NCI-H446 treated with DMSO at 0.1 percent for 48 hours (cell line): ENCODE measurements around the gene ZFP69B.

Experiments
- DNase-seq: peaks from one replicate; lab custom pipeline; 2025; lab: John Stamatoyannopoulos, UW

Gene ZFP69B

GRCh38 chr1:40449684-40450494, at the start of gene ZFP69B:
ZFP69B (plus strand) TSS chr1:40450476; CDS start chr1:40450962, 486 bp downstream.
- peak; percentile 82 for DNase-seq

- no peak for DNase-seq
These were observed 48.6 kb upstream of the ZFP69B start for GRCh38 chr1:40401473-40402201.

- peak; percentile 15 for DNase-seq
These were observed 45.4 kb upstream of the ZFP69B start for GRCh38 chr1:40404670-40405462.

- DNase-seq = no peak
These were observed 44.5 kb upstream of the ZFP69B start for GRCh38 chr1:40405812-40406211.

GRCh38 chr1:40407453-40407852, 42.8 kb upstream of the ZFP69B start:
- DNase-seq = no peak

GRCh38 chr1:40409467-40409866, 40.8 kb upstream of the ZFP69B start:
- no peak for DNase-seq

GRCh38 chr1:40411294-40411693, 39.0 kb upstream of the ZFP69B start:
- no peak for DNase-seq

- no peak for DNase-seq
These were observed 38.4 kb upstream of the ZFP69B start for GRCh38 chr1:40411843-40412242.

GRCh38 chr1:40413527-40414252, 36.6 kb upstream of the ZFP69B start:
- DNase-seq = no peak

GRCh38 chr1:40414331-40414730, 35.9 kb upstream of the ZFP69B start:
- DNase-seq = no peak

- DNase-seq = no peak
These were observed 33.6 kb upstream of the ZFP69B start for GRCh38 chr1:40416709-40417108.

GRCh38 chr1:40421431-40422384, 28.6 kb upstream of the ZFP69B start:
- DNase-seq = no peak

GRCh38 chr1:40422630-40423263, 27.5 kb upstream of the ZFP69B start:
- no peak for DNase-seq

GRCh38 chr1:40423264-40423642, 27.0 kb upstream of the ZFP69B start:
- DNase-seq = no peak

- DNase-seq = no peak
These were observed 26.2 kb upstream of the ZFP69B start for GRCh38 chr1:40423951-40424618.

- no peak for DNase-seq
These were observed 25.1 kb upstream of the ZFP69B start for GRCh38 chr1:40425198-40425597.

- DNase-seq = no peak
These were observed 18.9 kb upstream of the ZFP69B start for GRCh38 chr1:40431385-40431784.

GRCh38 chr1:40432644-40433390, 17.5 kb upstream of the ZFP69B start:
- no peak for DNase-seq

GRCh38 chr1:40435471-40435870, 14.8 kb upstream of the ZFP69B start:
- DNase-seq = peak; percentile 3
